HG03045 (cell line): ENCODE measurements around the gene UBE2N.
"Not testable (repeated sequence)": the region's sequence is repeated elsewhere in the genome, so short reads cannot be mapped to it uniquely, and the experiment has no call there.

ENCODE experiments used
- ATAC-seq: cut with Tn5 transposase; IDR thresholded peaks from one replicate; pipeline ENCODE4 v1.9.1; 2021; ENCODE audit warnings: mild to moderate bottlenecking, moderate library complexity; ENCODE audit not compliant: unreplicated experiment

Gene UBE2N

GRCh38 chr12:93381976-93382437 is 59.7 kb downstream of the UBE2N start:
- ATAC-seq: not testable (repeated sequence)

DNA sequence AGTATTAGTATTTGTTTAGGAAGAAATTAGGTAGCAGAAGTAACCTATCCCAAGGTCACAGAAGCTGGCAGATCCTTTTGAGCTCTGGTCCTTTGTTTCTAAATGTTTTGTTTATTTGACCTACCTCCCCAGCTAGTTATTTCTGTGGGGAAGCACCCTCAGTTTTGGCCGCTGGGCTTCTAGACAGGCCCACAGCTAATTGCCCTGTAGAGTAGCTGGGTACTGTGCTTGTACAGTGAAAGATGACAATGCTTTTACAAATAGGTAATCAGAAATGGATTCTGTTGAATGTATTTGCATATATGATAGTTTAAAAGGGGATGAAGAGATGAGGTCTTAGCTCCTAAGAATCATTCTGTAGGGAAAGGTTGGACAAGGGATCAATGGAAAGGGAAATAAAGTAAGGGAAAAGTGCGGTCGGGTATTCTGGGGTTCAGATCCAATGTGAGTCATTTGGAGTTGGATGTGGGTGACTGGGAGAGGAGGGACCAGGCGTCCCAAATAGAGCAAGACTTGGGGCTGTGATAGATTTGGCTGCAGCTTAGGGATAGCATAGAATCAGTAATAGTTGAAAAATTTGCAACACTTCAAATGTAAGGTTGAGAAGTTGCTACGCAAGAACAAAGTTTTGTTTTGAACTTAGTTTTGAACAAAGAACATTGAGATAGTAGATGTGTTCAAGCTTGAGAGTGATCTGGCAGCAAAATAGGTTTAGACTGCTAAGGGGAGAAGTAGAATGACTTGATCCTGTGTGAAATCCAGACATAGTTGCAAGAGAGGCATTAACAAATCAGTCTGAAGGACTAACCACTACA is 60.4 kb downstream of the UBE2N start:
- no peak for ATAC-seq

DNA sequence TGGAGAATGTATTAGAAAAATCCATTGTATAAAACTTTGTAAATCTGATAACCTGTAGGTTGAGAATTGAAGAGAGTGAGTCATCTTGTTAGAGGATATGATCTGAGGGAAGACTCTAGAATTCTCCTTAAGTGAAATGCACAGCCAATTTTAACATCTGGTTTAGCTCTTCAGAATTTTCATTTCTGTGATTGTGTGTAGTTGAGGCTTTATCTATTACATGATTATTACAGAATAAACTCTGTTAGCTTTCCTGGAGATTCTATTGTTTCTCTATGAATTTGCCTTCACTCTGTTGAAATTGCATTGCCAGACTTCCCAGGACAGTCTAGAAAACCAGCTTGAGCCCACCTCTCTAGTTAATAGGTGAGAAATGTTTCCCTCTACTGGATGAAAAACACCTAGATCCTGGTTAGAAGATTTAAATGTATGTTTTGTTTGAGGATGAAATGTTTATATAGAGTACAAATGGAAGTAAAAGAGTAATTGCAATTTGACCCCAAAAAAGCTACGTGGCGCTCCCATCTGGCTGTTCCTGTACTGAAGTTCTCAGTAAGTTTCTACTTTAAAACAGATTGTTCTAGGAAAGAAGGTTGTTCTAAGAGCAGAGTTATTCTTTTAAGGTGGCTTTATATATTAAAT is 61.1 kb downstream of the UBE2N start:
- ATAC-seq: no peak

- no peak for ATAC-seq
Observed at GRCh38 chr12:93379981-93380361, 61.8 kb downstream of the UBE2N start.

DNA sequence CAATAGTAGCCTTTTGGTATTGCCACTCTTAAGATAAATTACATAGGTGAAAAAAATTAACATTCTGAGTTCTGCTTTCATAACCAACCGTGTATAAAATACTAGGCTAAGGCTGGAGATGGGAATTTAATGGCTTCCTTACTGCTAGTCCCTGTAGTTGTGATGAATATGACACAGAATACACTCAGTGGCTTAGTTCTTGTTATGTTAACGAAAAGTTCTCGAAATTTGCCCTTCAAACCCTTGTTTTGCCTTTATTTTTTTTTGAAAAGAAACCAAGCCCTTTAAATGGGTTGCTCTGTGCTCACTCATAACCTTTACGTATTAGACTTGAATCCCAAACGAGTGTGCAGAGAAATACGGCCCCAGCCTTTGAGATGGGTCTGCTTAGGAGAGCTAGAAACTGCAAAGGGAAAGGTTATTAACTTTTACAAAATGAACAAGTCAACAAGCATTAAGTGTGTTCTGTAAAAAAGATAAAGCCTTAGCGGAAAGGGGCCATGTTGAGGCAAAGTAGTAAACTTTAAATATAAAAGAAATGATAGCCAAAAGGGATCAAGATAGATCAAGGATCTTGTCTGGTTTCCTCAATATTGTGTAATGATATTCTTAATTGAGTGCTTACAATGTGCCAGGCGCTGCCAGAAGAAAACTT is 62.3 kb downstream of the UBE2N start:
- ATAC-seq: no peak

- no peak for ATAC-seq
Observed at GRCh38 chr12:93378998-93379325, 62.8 kb downstream of the UBE2N start.

- peak; percentile 23 for ATAC-seq
Observed at GRCh38 chr12:93378196-93378997, 63.4 kb downstream of the UBE2N start.

DNA sequence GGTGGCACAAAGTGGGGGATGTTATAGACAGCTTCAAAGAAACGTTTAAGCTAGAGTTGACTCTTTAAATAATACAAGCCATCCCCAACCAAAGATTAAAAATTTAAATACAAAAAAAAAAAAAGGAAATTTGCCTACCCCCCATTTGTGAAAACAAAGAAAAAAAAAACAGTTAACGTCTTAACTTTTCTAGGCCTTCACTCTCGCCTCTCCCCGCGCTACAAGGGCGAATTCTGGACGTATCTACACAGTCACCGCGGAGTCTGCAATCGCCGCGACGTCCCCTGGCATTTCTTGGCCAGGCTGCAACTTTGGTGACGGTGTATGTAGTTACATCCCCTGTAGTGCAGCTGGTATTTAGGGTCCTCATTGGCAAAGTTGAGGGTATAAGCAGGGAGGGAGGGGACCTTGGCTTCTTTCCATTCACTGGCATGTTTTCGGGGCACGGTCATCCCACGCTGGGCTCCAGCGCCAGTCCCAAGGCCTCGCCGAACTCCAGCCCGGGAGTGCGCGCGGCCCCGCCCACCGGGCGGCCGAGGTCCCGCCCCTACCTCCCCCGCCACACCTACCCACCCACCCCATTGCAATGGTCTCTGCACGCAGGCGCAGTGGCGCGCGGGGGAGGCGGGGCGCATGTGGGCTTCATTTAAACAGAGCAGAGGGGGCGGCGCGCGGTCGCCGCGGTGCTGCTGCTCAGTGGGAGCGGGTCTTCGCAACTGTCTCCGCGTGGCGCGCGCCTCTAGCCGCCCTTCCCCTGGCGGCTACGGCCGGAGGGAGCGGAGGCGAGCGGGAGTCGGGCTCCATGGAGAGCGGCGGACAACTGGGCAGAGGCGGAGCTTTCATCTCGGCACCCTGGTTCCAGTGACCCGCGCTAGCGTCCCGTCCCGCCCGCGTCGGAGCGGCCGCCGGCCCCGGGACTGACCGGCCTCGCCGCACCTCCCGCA is 64.2 kb downstream of the UBE2N start, which contains the start of gene NUDT4:
TSS of gene NUDT4 (plus strand) at position 674 of the 944 bp plus-strand sequence. CDS start 398 bp downstream, outside the sequence.
- ATAC-seq: peak; percentile 76

DNA sequence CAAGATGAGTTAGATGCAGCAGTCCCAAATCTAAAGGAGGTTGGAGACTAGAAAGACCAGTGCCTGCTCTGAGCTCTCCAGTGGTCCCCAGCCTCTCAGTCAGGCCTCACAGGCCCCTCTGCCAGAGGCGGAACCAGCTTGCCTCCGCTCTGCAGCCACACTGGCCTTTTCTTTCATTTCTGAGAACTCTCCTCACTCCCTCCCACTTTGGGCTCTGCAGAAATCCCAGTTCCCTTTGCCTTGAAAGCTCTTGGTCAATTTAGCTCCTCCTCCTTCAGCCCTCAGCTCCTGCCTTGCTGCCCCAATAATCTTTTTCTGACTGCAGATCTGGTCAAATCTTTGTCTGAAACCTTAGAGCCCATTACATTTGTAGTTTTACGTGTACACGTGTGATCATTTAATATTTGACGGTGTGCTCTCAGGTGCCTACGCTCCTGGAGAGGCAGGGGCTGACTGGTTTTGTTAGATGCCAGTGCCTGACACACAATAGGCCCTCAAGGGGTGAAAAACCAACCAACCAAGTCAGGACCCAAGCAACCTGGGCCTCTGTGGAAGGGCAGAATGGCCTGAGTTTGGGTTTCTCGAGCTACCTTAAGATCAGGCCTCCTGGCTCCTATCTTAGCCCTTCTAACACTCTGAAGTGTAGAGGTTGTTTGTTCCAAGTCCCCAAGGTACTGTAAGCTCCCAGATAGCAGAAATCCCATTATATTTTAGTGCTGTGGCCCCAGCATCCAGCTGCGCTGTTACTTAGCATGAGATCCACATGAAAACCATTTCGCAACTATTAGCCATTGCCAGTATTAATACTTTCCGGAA is 65.1 kb downstream of the UBE2N start:
- no peak for ATAC-seq

DNA sequence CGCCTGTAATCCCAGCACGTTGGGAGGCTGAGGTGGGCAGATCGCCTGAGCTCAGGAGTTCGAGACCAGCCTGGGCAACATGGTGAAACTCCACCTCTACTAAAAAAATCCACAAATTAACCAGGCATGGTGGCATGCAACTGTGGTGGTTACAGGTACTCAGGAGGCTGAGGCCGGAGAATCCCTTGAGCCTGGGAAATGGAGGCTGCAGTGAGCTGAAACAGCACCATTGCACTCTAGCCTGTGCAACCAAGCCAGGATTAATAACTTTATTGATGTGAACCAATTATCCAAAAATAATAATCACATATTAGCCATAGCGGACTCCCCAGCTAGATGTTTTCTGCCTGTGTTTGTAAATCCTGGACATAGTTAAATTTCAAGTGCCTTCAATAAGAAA is 65.8 kb downstream of the UBE2N start:
- no peak for ATAC-seq

GRCh38 chr12:93373961-93374656 is 67.6 kb downstream of the UBE2N start:
- ATAC-seq: no peak

DNA sequence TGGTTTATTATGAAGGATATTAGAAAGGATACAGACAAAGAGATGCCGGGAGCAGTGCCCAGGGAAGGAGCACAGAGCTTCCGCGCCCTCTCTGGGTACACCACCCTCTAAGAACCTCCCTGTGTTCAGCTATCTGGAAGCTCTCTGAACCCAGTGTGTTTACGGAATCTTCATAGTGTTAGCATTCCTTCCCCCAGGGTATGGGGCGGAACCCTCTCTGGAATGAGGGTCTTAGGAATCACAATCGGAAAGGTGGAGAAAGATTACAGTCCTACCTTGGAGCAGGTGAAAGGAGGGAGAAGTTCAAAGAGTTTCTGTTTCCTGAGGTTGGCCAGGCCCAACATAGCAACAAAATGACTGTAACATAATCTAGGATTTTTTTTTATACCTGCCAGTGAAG is 70.8 kb downstream of the UBE2N start:
- ATAC-seq: no peak

DNA sequence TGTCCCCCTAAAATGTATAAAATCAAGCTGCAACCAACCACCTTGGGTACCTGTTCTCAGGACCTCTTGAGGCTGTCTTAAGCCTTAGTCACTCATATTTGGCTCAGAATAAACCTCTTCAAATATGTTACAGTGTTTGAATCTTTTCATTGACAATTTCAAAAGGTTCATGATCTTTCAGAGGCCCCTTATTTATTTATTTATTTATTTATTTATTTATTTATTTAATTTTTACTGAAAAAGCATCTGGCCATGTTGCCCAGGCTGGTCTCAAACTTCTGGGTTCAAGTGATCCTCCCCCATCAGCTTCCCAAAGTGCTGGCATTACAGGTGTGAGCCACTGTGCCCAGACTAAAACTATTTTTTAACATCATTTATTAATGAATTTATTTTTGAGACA is 72.2 kb downstream of the UBE2N start:
- ATAC-seq: no peak

DNA sequence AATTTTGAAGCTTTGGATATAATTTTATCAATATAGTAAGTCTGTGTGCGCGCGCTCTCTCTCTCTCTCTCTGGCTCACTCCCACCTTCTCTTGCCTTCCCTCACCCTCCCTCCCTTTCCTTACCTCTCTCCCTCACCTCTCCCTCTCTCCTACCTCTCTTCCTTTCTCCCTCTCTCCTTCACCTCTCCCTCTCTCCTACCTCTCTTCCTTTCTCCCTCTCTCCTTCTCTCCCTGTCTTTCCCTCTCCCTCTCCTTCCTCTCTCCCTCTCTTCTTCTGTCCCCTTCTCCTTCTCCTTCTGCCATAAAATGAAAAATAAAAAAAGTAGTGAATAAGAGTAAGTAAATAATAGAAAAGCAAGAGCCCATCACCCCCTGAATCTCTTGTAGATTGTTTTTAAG is 73.0 kb downstream of the UBE2N start:
- no peak for ATAC-seq

DNA sequence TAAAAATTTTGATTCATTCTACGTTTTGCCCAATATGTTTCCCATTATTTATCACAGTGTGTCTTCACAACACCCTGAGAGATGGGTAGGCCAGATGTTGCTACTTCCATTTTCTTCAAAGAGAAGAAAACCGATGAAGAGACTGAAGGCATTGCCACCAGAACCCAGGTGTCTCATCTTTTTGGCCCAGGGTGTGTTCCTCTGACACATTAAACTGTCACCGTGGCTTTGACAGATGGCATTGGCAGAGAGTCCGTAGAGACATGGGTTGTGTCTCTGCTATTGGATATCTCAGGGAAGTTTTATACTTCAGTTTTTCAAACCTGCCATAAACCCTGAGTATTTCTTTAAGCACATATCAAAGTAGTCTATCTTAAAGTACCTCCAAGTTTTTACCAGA is 75.3 kb downstream of the UBE2N start:
- ATAC-seq: no peak

DNA sequence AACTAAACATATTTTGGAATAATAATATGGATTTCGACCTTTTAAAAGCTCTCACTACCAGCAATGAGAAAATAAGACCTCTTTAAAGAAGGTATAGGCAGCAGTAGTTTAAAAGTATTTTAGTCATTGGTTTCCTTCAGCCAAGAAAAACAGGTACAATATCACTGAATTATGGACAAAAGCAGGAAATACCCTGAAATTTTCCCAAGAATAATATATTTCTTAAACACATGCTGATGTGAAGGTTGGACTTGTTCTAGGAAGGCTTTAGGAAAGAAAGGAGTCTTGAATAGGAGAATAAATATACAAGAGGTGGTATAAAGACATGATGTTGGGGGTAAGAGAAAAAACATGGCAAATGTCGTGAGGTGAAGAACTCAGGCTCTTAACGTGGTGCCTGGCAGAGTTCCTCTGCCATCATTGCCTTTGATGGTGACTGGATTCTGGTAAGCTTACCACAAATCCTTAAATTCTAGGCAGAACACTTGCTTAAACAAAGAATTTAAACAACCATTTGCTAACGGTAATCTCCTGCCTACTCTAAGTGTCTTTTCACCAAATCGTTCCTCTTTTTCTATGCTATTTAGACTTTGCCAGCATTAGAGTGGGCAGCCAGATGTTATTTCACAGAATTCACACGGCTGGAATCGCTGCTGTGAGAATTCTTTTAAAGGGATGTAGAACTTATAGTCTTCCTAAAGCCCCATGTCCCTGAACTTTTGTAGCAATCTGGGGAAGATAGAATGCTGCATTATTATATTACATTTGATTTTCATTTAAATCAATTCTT is 75.9 kb downstream of the UBE2N start:
- ATAC-seq: no peak

DNA sequence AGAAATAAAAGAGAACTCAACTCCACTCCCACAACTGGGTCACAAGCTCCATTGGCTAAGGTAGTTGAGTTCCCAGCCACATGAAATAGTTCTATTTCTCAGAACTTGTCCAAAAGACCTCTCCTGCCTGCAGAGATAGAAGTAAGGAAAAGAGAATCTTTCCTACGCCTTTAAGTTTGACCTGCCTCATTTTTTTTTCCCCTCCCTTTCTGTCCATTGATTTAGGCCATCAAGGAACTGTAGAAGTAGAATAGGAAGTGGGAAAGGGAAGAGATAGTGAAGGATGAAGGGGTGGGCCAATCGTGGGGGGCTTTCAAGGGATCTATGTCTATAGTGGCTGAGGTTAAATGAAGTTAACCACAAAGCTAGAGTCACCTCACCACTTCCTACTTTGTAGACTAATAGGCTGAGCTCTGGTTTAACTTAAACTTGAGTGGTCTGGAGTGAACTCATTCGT is 77.9 kb downstream of the UBE2N start:
- ATAC-seq: no peak
